OCI-LY3 (cell line): ENCODE data around the gene DAB1.

ENCODE experiments used
- H2AFZ ChIP-seq: fragments of 200-600, 300-600 bp; shearing (Covaris generic); 2 replicates; pipeline ENCODE4 v1.6.0; 2014; ENCODE audit warnings: antibody characterized with exemption, low read depth, low read length
- H3K27ac ChIP-seq: fragments of 200-600, 300-600 bp; sonication (generic); 2 replicates; pipeline ENCODE4 v1.5.1; 2014; ENCODE audit warnings: mild to moderate bottlenecking, low read length, moderate library complexity, mixed read lengths
- H3K27me3 ChIP-seq: fragments of 200-600, 300-600 bp; sonication (generic); 2 replicates; pipeline ENCODE4 v1.6.1; 2014; ENCODE audit warnings: low read depth, low read length, mixed read lengths
- H3K36me3 ChIP-seq: fragments of 200-600, 300-600 bp; sonication (generic); replicated peaks from 2 replicates; pipeline ENCODE3; 2014; ENCODE audit warnings: low read depth, low read length, mixed read lengths
- H3K4me1 ChIP-seq: fragments of 300-600, 200-600 bp; sonication (generic); 2 replicates; pipeline ENCODE4 v1.6.1; 2014; ENCODE audit warnings: low read length, mixed read lengths
- H3K4me2 ChIP-seq: fragments of 200-600, 300-600 bp; sonication (generic); 2 replicates; pipeline ENCODE4 v1.6.1; 2014; ENCODE audit warnings: low read length, mixed read lengths
- H3K4me3 ChIP-seq: fragments of 300-600, 200-600 bp; sonication (generic); 2 replicates; pipeline ENCODE4 v1.5.1; 2014; ENCODE audit warnings: antibody characterized with exemption, mild to moderate bottlenecking, low read length, moderate library complexity
- H3K79me2 ChIP-seq: fragments of 300-600, 200-600 bp; shearing (Covaris generic); 2 replicates; pipeline ENCODE4 v1.6.1; 2014; ENCODE audit warnings: mild to moderate bottlenecking, low read length, mixed read lengths
- H3K9ac ChIP-seq: fragments of 300-600, 200-600 bp; shearing (Covaris generic); 2 replicates; pipeline ENCODE4 v1.6.0; 2014; ENCODE audit warnings: mild to moderate bottlenecking, low read length, moderate library complexity
- H3K9me3 ChIP-seq: fragments of 200-600, 300-600 bp; shearing (Covaris generic); 2 replicates; pipeline ENCODE4 v1.6.1; 2014; ENCODE audit warnings: low read length, mixed read lengths; ENCODE audit not compliant: insufficient read depth
- H4K20me1 ChIP-seq: fragments of 200-600, 300-600 bp; sonication (generic); 2 replicates; pipeline ENCODE4 v1.6.1; 2016; ENCODE audit warnings: low read length, mixed read lengths; ENCODE audit not compliant: insufficient read depth
- EZH2phosphoT487 ChIP-seq: fragments of 200-600 bp; shearing (Covaris generic); IDR thresholded peaks from 2 replicates; pipeline ENCODE4 v1.6.1; 2018; ENCODE audit warnings: antibody characterized with exemption, mixed run types, low read depth
- TF ChIP-seq, protein P1 (sequence below): fragments of 200-600, 300-600 bp; sonication (generic); IDR thresholded peaks from 2 replicates; pipeline ENCODE4 v1.5.1; 2014; ENCODE audit warnings: antibody characterized with exemption, low read length, low read depth

Gene DAB1

DNA sequence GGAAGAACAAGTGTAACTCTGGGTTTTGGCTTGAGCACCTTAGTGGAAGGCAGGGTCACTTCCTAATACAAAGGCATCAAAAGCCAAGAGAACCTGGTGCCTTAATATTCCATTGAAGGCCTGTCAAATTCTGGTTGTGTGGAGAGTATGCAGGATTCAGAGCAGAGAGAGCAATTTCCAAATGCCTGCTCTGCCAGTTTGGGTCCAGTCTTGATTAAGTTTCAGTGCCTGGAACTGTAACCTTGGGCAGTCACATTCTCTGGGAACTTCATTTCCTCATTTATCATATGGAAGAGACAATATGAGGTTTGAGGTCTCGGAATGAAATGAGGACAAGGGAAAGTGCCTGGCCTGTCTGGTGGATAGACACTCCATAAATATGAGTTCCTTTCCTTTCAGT is 260.1 kb downstream of the DAB1 start:
- Histone ChIP-seq H3K4me2 (no peak overlapping the region), H3K79me2 (no peaks in the 10 kb centered on the region), H3K9ac (no peak overlapping the region), H3K36me3 (no peaks in the 10 kb centered on the region), H3K27me3 (peaks cover 31% of the 10 kb centered on the region), H3K4me3 (no peak overlapping the region), H3K27ac (no peak overlapping the region), H2AFZ (no peak overlapping the region), H3K4me1 (peaks cover 27% of the 10 kb centered on the region), H3K9me3 (no peaks in the 10 kb centered on the region), H4K20me1 (no peaks in the 10 kb centered on the region)
- TF ChIP-seq, protein P1, sequence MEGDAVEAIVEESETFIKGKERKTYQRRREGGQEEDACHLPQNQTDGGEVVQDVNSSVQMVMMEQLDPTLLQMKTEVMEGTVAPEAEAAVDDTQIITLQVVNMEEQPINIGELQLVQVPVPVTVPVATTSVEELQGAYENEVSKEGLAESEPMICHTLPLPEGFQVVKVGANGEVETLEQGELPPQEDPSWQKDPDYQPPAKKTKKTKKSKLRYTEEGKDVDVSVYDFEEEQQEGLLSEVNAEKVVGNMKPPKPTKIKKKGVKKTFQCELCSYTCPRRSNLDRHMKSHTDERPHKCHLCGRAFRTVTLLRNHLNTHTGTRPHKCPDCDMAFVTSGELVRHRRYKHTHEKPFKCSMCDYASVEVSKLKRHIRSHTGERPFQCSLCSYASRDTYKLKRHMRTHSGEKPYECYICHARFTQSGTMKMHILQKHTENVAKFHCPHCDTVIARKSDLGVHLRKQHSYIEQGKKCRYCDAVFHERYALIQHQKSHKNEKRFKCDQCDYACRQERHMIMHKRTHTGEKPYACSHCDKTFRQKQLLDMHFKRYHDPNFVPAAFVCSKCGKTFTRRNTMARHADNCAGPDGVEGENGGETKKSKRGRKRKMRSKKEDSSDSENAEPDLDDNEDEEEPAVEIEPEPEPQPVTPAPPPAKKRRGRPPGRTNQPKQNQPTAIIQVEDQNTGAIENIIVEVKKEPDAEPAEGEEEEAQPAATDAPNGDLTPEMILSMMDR, result no peak
- TF ChIP-seq EZH2phosphoT487, result no peak

DNA sequence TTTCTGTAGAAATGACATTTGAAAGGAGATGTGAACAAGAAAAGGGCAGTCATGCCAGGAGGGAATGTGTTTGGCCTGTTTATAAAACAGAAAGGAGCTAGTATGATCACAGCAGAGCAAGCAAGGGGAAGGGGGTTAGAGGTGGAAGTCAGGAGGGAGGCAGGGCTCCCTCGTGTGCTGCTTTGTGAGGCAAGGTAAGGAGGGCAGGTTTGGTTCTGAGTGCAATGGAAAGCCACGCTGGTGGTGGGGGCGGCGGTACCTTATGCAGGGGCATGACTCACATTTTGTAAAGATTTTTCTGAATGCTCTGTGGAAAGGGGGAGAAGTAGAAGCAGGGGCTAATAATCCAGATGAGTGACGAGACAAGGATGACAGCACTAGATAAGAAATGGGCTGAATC is 260.5 kb downstream of the DAB1 start:
- Histone ChIP-seq H3K36me3 (no peaks in the 10 kb centered on the region), H3K4me1 (peaks cover 23% of the 10 kb centered on the region), H3K79me2 (no peaks in the 10 kb centered on the region), H3K27me3 (peaks cover 31% of the 10 kb centered on the region), H3K9ac (no peak overlapping the region), H3K4me2 (no peak overlapping the region), H3K27ac (no peak overlapping the region), H2AFZ (no peak overlapping the region), H4K20me1 (no peaks in the 10 kb centered on the region), H3K4me3 (no peak overlapping the region), H3K9me3 (no peaks in the 10 kb centered on the region)
- TF ChIP-seq, protein P1, result no peak
- TF ChIP-seq EZH2phosphoT487, result no peak

DNA sequence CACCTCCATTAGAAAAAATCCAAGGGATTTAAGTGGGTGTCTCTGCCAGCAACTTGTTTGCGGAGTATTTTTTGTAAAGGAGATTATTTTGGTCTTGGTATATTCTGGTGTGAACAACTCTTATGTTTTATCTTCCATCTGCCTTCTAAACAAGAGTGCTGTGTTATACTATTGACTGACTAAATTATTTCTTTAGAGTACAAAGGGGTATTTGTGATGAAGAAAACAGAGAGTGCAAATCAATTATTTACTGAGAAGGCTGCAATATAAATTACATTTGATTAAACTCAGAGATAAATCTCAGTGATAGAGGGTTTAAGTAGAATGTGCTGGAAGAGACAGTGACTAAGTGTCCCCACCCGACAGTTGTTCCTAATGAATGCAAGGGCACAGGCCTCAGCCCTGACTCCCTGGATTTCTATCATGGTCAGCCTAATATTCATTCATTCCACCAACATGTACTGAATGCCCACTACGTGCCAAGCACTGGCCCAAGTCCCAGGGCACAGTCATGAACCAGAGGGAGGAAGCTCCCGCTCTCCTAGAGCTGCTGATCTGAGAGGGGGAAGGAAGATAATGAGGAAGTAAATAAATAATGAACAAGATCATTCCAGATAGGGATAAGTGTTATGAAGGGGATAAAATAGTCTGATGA is 261.1 kb downstream of the DAB1 start:
- Histone ChIP-seq H3K9me3 (no peaks in the 10 kb centered on the region), H3K27me3 (peaks cover 31% of the 10 kb centered on the region), H3K27ac (no peak overlapping the region), H3K4me3 (no peak overlapping the region), H3K79me2 (no peaks in the 10 kb centered on the region), H3K4me2 (no peak overlapping the region), H3K36me3 (no peaks in the 10 kb centered on the region), H4K20me1 (no peaks in the 10 kb centered on the region), H3K9ac (no peak overlapping the region), H2AFZ (no peak overlapping the region), H3K4me1 (peaks cover 24% of the 10 kb centered on the region)
- TF ChIP-seq EZH2phosphoT487, result no peak
- TF ChIP-seq, protein P1, result no peak

DNA sequence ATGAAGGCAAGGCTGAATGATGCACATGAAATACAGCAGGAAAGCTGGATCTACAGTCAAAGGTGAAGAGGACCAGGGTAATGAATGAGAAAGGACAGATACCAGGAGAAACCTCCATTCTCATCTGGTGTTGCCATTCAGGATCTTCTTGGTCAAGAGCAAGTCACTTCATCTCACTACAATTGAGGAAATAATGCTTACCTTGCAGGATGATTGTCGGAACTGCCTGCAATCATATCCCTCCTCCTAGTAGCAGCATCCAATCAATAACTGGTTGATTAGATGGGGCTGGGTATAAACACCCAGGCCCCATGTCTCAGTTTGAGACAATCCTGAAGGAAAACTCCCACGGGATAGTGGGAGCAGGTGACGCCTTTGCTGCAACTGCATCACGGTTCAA is 263.3 kb downstream of the DAB1 start:
- H3K27ac ChIP-seq, result no peak overlapping the region
- no peaks in the 10 kb centered on the region for H4K20me1 ChIP-seq
- no peak overlapping the region for H2AFZ ChIP-seq
- no peak overlapping the region for H3K4me2 ChIP-seq
- no peaks in the 10 kb centered on the region for H3K36me3 ChIP-seq
- H3K27me3 ChIP-seq, result peaks cover 11% of the 10 kb centered on the region; the same call in 1 of the 2 replicates
- TF ChIP-seq EZH2phosphoT487, result no peak
- TF ChIP-seq, protein P1, result no peak
- H3K9me3 ChIP-seq, result no peaks in the 10 kb centered on the region
- peaks cover 19% of the 10 kb centered on the region for H3K4me1 ChIP-seq
- H3K4me3 ChIP-seq, result no peak overlapping the region
- H3K9ac ChIP-seq, result no peak overlapping the region
- H3K79me2 ChIP-seq, result no peaks in the 10 kb centered on the region
